H1 (cell line): ENCODE measurements around the gene TIMM23. TPM values are rescaled to one million over a fixed set of nuclear protein-coding genes. Genes with fewer than 3 reads are reported as not detected.
"Not testable (repeated sequence)": the region's sequence is repeated elsewhere in the genome, so short reads cannot be mapped to it uniquely, and the experiment has no call there.

Source experiments
- CTCF ChIA-PET: fragments of 300-600 bp; sonication (Branson Sonifier 250); formaldehyde crosslinking; loops from one replicate; lab custom pipeline; 2021; ENCODE audit not compliant: partially characterized antibody; lab: Charles Lee
- POLR2A ChIA-PET: fragments of 300-600 bp; sonication (Branson Sonifier 250); formaldehyde crosslinking; loops from one replicate; lab custom pipeline; 2021; ENCODE audit warnings: inconsistent platforms; ENCODE audit not compliant: partially characterized antibody; lab: Charles Lee
- DNase-seq, 2 experiments: peaks; one replicate each; pipeline versions ENCODE4 v3.0.0 to v3.0.0-alpha.2; 2010 to 2022; ENCODE audit warnings: low spot score in 2 of 2, low read depth in 1 of 2, mixed read lengths in 1 of 2
- FAIRE-seq: peaks from 2 replicates; lab custom pipeline; 2011; peaks lifted over from hg19 to GRCh38; lab: Jason Lieb, UNC
- H2AFZ ChIP-seq: 2 replicates; pipeline ENCODE4 v1.8.1; 2012; ENCODE audit warnings: low read length, inconsistent platforms
- H2AK5ac ChIP-seq: 2 replicates; pipeline ENCODE4 v1.6.1; 2013; ENCODE audit warnings: low read depth, low read length
- H2BK120ac ChIP-seq: replicated peaks from 2 replicates; pipeline ENCODE3; 2013; ENCODE audit warnings: low read depth, low read length, inconsistent platforms
- H2BK12ac ChIP-seq: 2 replicates; pipeline ENCODE4 v1.6.1; 2013; ENCODE audit warnings: low read depth, low read length
- H2BK15ac ChIP-seq: 2 replicates; pipeline ENCODE4 v1.6.1; 2013; ENCODE audit warnings: low read length
- H2BK20ac ChIP-seq: 2 replicates; pipeline ENCODE4 v1.6.1; 2013; ENCODE audit warnings: low read length
- H2BK5ac ChIP-seq: 2 replicates; pipeline ENCODE4 v1.6.1; 2013; ENCODE audit warnings: low read depth, low read length
- H3K14ac ChIP-seq: 2 replicates; pipeline ENCODE4 v1.6.1; 2013; ENCODE audit warnings: inconsistent platforms; ENCODE audit not compliant: insufficient read length
- H3K18ac ChIP-seq: 2 replicates; pipeline ENCODE4 v1.6.1; 2013; ENCODE audit warnings: low read length; ENCODE audit errors: extremely low read depth
- H3K23ac ChIP-seq: 2 replicates; pipeline ENCODE4 v1.6.1; 2013; ENCODE audit warnings: inconsistent platforms; ENCODE audit not compliant: insufficient read length
- H3K23me2 ChIP-seq: 2 replicates; pipeline ENCODE4 v1.6.1; 2013; ENCODE audit warnings: low read depth, low read length
- H3K27ac ChIP-seq: 2 replicates; pipeline ENCODE4 v1.6.1; 2011; ENCODE audit warnings: low read depth, low read length, inconsistent platforms
- H3K27me3 ChIP-seq, 4 experiments: replicated peaks in 1 of 4; 1 replicate in 1 of 4; 2 replicates in 3 of 4; pipeline versions ENCODE4 v1.6.1 to v1.8.1; 2011 to 2013; ENCODE audit warnings: low read length in 3 of 4, mild to moderate bottlenecking in 3 of 4, inconsistent platforms in 2 of 4, mixed read lengths in 2 of 4, moderate library complexity in 1 of 4; ENCODE audit not compliant: control insufficient read depth in 3 of 4, insufficient read depth in 3 of 4; ENCODE audit errors: extremely low read depth in 1 of 4
- H3K36me3 ChIP-seq, 4 experiments: 2 replicates each; pipeline versions ENCODE4 v1.6.1 to v1.8.1; 2011 to 2013; ENCODE audit warnings: mild to moderate bottlenecking in 4 of 4, low read length in 3 of 4, moderate library complexity in 2 of 4, control low read depth in 1 of 4, inconsistent platforms in 1 of 4; ENCODE audit not compliant: insufficient read depth in 4 of 4, control insufficient read depth in 2 of 4
- H3K4ac ChIP-seq: replicated peaks from 2 replicates; pipeline ENCODE3; 2013; ENCODE audit warnings: low read length, low read depth, mixed read lengths, inconsistent platforms; ENCODE audit not compliant: insufficient read length
- H3K4me1 ChIP-seq, 4 experiments: replicated peaks in 1 of 4; 1 replicate in 1 of 4; 2 replicates in 3 of 4; pipeline versions ENCODE4 v1.6.1 to v1.8.1; 2011 to 2013; ENCODE audit warnings: low read length in 3 of 4, inconsistent platforms in 2 of 4, mixed read lengths in 1 of 4; ENCODE audit not compliant: insufficient read depth in 4 of 4, control insufficient read depth in 3 of 4
- H3K4me2 ChIP-seq, 2 experiments: 2 replicates each; pipeline versions ENCODE4 v1.6.1 to v1.8.1; 2011 to 2013; ENCODE audit warnings: low read depth in 2 of 2, low read length in 2 of 2, control low read depth in 1 of 2, inconsistent platforms in 1 of 2, mild to moderate bottlenecking in 1 of 2; ENCODE audit not compliant: insufficient read depth in 1 of 2
- H3K4me3 ChIP-seq, 4 experiments: fragments of 200-600, 300-600 bp in 1 of 4; sonication (generic), shearing (Covaris generic), sonication (Bioruptor Twin) in 1 of 4; 2 replicates each; pipeline versions ENCODE4 v1.5.1 to v1.8.1; 2011 to 2016; ENCODE audit warnings: low read length in 4 of 4, low read depth in 3 of 4, control low read depth in 2 of 4, inconsistent platforms in 2 of 4, mild to moderate bottlenecking in 2 of 4, mixed read lengths in 1 of 4, moderate library complexity in 1 of 4; ENCODE audit not compliant: insufficient read depth in 2 of 4; ENCODE audit errors: extremely low read depth in 1 of 4
- H3K56ac ChIP-seq: replicated peaks from 2 replicates; pipeline ENCODE3; 2013; ENCODE audit warnings: low read depth, mild to moderate bottlenecking, mixed read lengths, low read length, inconsistent platforms; ENCODE audit not compliant: insufficient read length
- H3K79me1 ChIP-seq: 2 replicates; pipeline ENCODE4 v1.6.1; 2013; ENCODE audit warnings: low read depth, low read length, control low read depth
- H3K79me2 ChIP-seq, 2 experiments: 2 replicates each; pipeline versions ENCODE4 v1.6.1 to v1.8.1; 2012 to 2013; ENCODE audit warnings: low read length in 2 of 2, mild to moderate bottlenecking in 2 of 2, inconsistent platforms in 1 of 2; ENCODE audit not compliant: insufficient read depth in 2 of 2, control insufficient read depth in 1 of 2
- H3K9ac ChIP-seq, 4 experiments: replicated peaks in 1 of 4; 1 replicate in 1 of 4; 2 replicates in 3 of 4; pipeline versions ENCODE4 v1.6.1 to v1.8.1; 2011 to 2013; ENCODE audit warnings: low read depth in 3 of 4, low read length in 3 of 4, control low read depth in 2 of 4, mild to moderate bottlenecking in 2 of 4, moderate library complexity in 2 of 4, inconsistent platforms in 1 of 4; ENCODE audit errors: extremely low read depth in 1 of 4
- H3K9me3 ChIP-seq, 2 experiments: 2 replicates each; pipeline versions ENCODE4 v1.6.1 to v1.8.1; 2012 to 2013; ENCODE audit warnings: mild to moderate bottlenecking in 2 of 2, moderate library complexity in 2 of 2, control low read depth in 1 of 2, inconsistent platforms in 1 of 2, low read depth in 1 of 2, low read length in 1 of 2, mixed read lengths in 1 of 2; ENCODE audit not compliant: insufficient read depth in 2 of 2
- H4K20me1 ChIP-seq, 2 experiments: replicated peaks in 1 of 2; 2 replicates each; pipeline versions ENCODE3 to v1.8.1; 2011 to 2013; ENCODE audit warnings: inconsistent platforms in 2 of 2, low read length in 2 of 2, mild to moderate bottlenecking in 1 of 2; ENCODE audit not compliant: insufficient read depth in 2 of 2, control insufficient read depth in 1 of 2
- H4K5ac ChIP-seq: 2 replicates; pipeline ENCODE4 v1.6.1; 2013; ENCODE audit warnings: low read length, low read depth, mixed read lengths, inconsistent platforms; ENCODE audit not compliant: insufficient read length
- H4K8ac ChIP-seq: 2 replicates; pipeline ENCODE4 v1.8.0; 2013; ENCODE audit warnings: mild to moderate bottlenecking, moderate library complexity, low read length, inconsistent platforms; ENCODE audit not compliant: insufficient read depth; ENCODE audit errors: extremely low read depth
- H4K91ac ChIP-seq: replicated peaks from 2 replicates; pipeline ENCODE3; 2013; ENCODE audit warnings: low read length, mixed read lengths, inconsistent platforms; ENCODE audit not compliant: insufficient read length
- CTCF ChIP-seq, 3 experiments: IDR thresholded peaks; 1 replicate in 2 of 3; 2 replicates in 1 of 3; pipeline versions ENCODE4 v1.5.1 to v1.6.1; 2011; ENCODE audit warnings: low read length in 3 of 3, mild to moderate bottlenecking in 3 of 3, inconsistent platforms in 2 of 3, low read depth in 1 of 3, moderate library complexity in 1 of 3; ENCODE audit not compliant: insufficient read depth in 1 of 3; ENCODE audit errors: control extremely low read depth in 1 of 3
- WGBS, 2 experiments: shearing (Covaris generic) in 1 of 2; methylation state at CpG; one replicate each; pipeline versions ENCODE4 v1.1.6 to v1.1.7; 2013 to 2015; ENCODE audit warnings: low lambda C conversion rate in 2 of 2, mixed read lengths in 2 of 2, inconsistent platforms in 1 of 2, low coverage in 1 of 2, missing lambda C conversion rate in 1 of 2; ENCODE audit not compliant: insufficient replicate concordance in 2 of 2, insufficient coverage in 1 of 2, insufficient read length in 1 of 2; ENCODE audit errors: extremely low coverage in 1 of 2, missing lambda C conversion rate in 1 of 2; 5-methylcytosine and 5-hydroxymethylcytosine counted together
- polyA plus RNA-seq, 7 experiments: library from polyadenylated mRNA; depleted of rRNA in 3 of 7; stranded (reverse) in 5 of 7; unstranded in 2 of 7; fragments of >200 nt in 5 of 7; fragments of 200-250 nt in 2 of 7; gene quantifications; 1 replicate in 5 of 7; 2 replicates in 1 of 7; 4 replicates in 1 of 7; pipeline versions ENCODE4 v1.2.1 to v1.2.3, GENCODE V29; 2011 to 2013; ENCODE audit warnings: missing spikeins in 2 of 7, mixed read lengths in 2 of 7
- total RNA-seq: library from RNA; stranded (reverse); fragmentation: NEBNext Ultra II Directional; extraction: Animal tissue kit (Norgen Biotek cat#: 25700); gene quantifications from 2 replicates; pipeline ENCODE4 v1.2.1, GENCODE V29; 2021

TIMM23 gene
- total and polyA plus RNA-seq, 2 of the 8 experiments (the other 6 are each of a cell fraction or from before 2014, with no cell fraction given): 101 to 130 TPM

- DNase-seq, H3K18ac ChIP-seq, H2BK15ac ChIP-seq, H2BK120ac ChIP-seq, H4K5ac ChIP-seq, H3K9me3 ChIP-seq, H2BK20ac ChIP-seq, CTCF ChIA-PET, H3K36me3 ChIP-seq, H2AK5ac ChIP-seq, H2AFZ ChIP-seq, POLR2A ChIA-PET, H3K23ac ChIP-seq, H3K56ac ChIP-seq, H3K27me3 ChIP-seq, H3K4me1 ChIP-seq, H4K20me1 ChIP-seq, H2BK5ac ChIP-seq, H4K91ac ChIP-seq, H3K4ac ChIP-seq, FAIRE-seq, H3K14ac ChIP-seq, H2BK12ac ChIP-seq, H3K79me1 ChIP-seq, H3K23me2 ChIP-seq: not testable (repeated sequence)
- Histone ChIP-seq H3K4me2 (peak overlapping the region; percentile 65 to 84), H3K4me3 (peak overlapping the region; percentile 66 to 92 (median 82)), H3K27ac (peak overlapping the region; percentile 73; the same call in 1 of the 2 replicates), H3K9ac (peak overlapping the region; percentile 59 to 92 (median 80)), H4K8ac (peak overlapping the region; percentile 86; the same call in 1 of the 2 replicates), H3K79me2 (peaks cover 12 to 80% of the 10 kb centered on the region in 2 experiments)
- peak in 1 of 3 experiments; percentile 11; a peak in 1 of 4 replicates for TF ChIP-seq CTCF (IDR thresholded peaks at IDR 0.05; ENCODE audit: control extremely low read depth in 1 of 3, insufficient read depth in 1 of 3, low read depth in 1 of 3, low read length in 3 of 3)
- WGBS, 2 experiments: 1% methylated on average over 16 of the region's 25 CpGs; no CpG with 5 or more reads in 1 of the 2 experiments
Measured at GRCh38 chr10:45971742-45972105, 565 bp upstream of the TIMM23 start.
